ENCODE data around the gene SEMA4D.

GRCh38 chr9:89314955-89315354 is 183.0 kb downstream of the SEMA4D start:
- TF ChIP-seq CTCF (conservative IDR thresholded peaks at IDR 0.05) (no peak), EZH2 (IDR thresholded peaks at IDR 0.05; ENCODE audit: low read depth) (no peak)

Data from PC-9 (cell line).